Esophagus squamous epithelium (tissue), 5 donors: ENCODE data around the gene TRAPPC1. TPM values are rescaled to one million over a fixed set of nuclear protein-coding genes. Genes with fewer than 3 reads are reported as not detected.

ENCODE experiments used
- DNase-seq: peaks from one replicate; lab custom pipeline; 2025; lab: John Stamatoyannopoulos, UW
- H3K27ac ChIP-seq, 4 donors: fragments of 200-600 bp; sonication (generic); one replicate each; pipeline ENCODE4 v1.5.1; 2016 to 2019; ENCODE audit warnings: mild to moderate bottlenecking in 1 of 4
- H3K27me3 ChIP-seq, 4 donors: fragments of 200-600 bp; sonication (generic); 1 replicate in 3 of 4; 2 replicates in 1 of 4; pipeline versions ENCODE4 v1.5.1 to v1.6.0; 2017 to 2021; ENCODE audit warnings: antibody characterized with exemption in 1 of 4
- H3K36me3 ChIP-seq, 3 donors: fragments of 200-600 bp; sonication (generic); one replicate each; pipeline ENCODE4 v1.5.1; 2016 to 2019
- H3K4me1 ChIP-seq, 3 donors: fragments of 200-600 bp; sonication (generic); one replicate each; pipeline ENCODE4 v1.5.1; 2017 to 2019
- H3K4me3 ChIP-seq, 4 donors: fragments of 200-600 bp; sonication (generic); 1 replicate in 3 of 4; 2 replicates in 1 of 4; pipeline ENCODE4 v1.5.1; 2016 to 2019; ENCODE audit warnings: mild to moderate bottlenecking in 2 of 4, moderate library complexity in 1 of 4
- H3K9me3 ChIP-seq, 3 donors: fragments of 200-600 bp; sonication (generic); one replicate each; pipeline ENCODE4 v1.5.1; 2016 to 2019
- POLR2A ChIP-seq, 4 donors: fragments of 450-650 bp; IDR thresholded peaks; one replicate each; pipeline ENCODE4 v1.6.1; 2017; ENCODE audit warnings: antibody characterized with exemption in 4 of 4, mild to moderate bottlenecking in 4 of 4, moderate library complexity in 3 of 4
- WGBS, 2 donors: methylation state at CpG; one replicate each; pipeline ENCODE4 v1.1.5; 2018; 5-methylcytosine and 5-hydroxymethylcytosine counted together
- intact Hi-C: fragments of 100-400 bp; cut with DNase I; formaldehyde crosslinking; loops from one replicate; pipeline ENCODE4 v1.15.0; 2022
- total RNA-seq, 4 donors: library from RNA; depleted of rRNA; stranded (reverse); fragments of >200 nt; gene quantifications; one replicate each; pipeline ENCODE4 v1.1.0, GENCODE V29; 2016
- TF ChIP-seq, protein P1 (sequence below), 6 experiments: fragments of 450-650 bp in 4 of 6; fragments of 200-600 bp in 2 of 6; sonication (generic) in 2 of 6; IDR thresholded peaks; one replicate each; pipeline ENCODE4 v1.5.1; 2016 to 2019; ENCODE audit warnings: antibody characterized with exemption in 6 of 6, mild to moderate bottlenecking in 4 of 6, moderate library complexity in 4 of 6
- donor health status: DM: yes; HTN: yes; CAD: no.

Gene TRAPPC1
- 10 to 100 TPM; 31.3 to 71.1 (median 40.3) TPM for total RNA-seq

- TF ChIP-seq POLR2A (IDR thresholded peaks at IDR 0.05): peak in 3 of 4 donors; percentile 30 to 86 (median 33)
- TF ChIP-seq, protein P1, sequence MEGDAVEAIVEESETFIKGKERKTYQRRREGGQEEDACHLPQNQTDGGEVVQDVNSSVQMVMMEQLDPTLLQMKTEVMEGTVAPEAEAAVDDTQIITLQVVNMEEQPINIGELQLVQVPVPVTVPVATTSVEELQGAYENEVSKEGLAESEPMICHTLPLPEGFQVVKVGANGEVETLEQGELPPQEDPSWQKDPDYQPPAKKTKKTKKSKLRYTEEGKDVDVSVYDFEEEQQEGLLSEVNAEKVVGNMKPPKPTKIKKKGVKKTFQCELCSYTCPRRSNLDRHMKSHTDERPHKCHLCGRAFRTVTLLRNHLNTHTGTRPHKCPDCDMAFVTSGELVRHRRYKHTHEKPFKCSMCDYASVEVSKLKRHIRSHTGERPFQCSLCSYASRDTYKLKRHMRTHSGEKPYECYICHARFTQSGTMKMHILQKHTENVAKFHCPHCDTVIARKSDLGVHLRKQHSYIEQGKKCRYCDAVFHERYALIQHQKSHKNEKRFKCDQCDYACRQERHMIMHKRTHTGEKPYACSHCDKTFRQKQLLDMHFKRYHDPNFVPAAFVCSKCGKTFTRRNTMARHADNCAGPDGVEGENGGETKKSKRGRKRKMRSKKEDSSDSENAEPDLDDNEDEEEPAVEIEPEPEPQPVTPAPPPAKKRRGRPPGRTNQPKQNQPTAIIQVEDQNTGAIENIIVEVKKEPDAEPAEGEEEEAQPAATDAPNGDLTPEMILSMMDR (IDR thresholded peaks at IDR 0.05): peak in 1 of 6 experiments; percentile 18
- peaks cover 0 to 4% (median 0%) of the 10 kb centered on the region in 4 donors for H3K27me3 ChIP-seq
- H3K27ac ChIP-seq: peak within 1 kb of the TSS; percentile 86 to 94 (median 90)
- peaks cover 19 to 53% (median 28%) of the 10 kb centered on the region in 3 donors for H3K4me1 ChIP-seq
- no peaks in the 10 kb centered on the region for H3K9me3 ChIP-seq
- WGBS, 2 donors: 0 to 2% methylated on average over 9 to 21 of the region's 55 CpGs
- DNase-seq: peak; percentile 98
- intact Hi-C loops: no loop called here
- H3K36me3 ChIP-seq: peaks cover 0 to 32% (median 0%) of the 10 kb centered on the region in 3 donors
- H3K4me3 ChIP-seq: peak within 1 kb of the TSS; percentile 68 to 87 (median 82)
Observed at GRCh38 chr17:7931709-7932482, at the start of gene TRAPPC1, which contains the start of gene CNTROB. TSS of gene TRAPPC1 (minus strand) at chr17:7931946. CDS start at chr17:7931829, 117 bp downstream. TSS of gene CNTROB (plus strand) at chr17:7932206. CDS start at chr17:7933080, 874 bp downstream.

GRCh38 chr17:7977805-7978204 lies 46.1 kb upstream of the TRAPPC1 start:
- peaks cover 0 to 18% (median 17%) of the 10 kb centered on the region in 3 donors for H3K9me3 ChIP-seq
- 69 to 78% methylated on average over 5 of the region's 5 CpGs for WGBS, 2 donors
- intact Hi-C loops: no loop called here
- no peak overlapping the region for H3K27ac ChIP-seq
- H3K4me3 ChIP-seq: no peak overlapping the region
- no peak for DNase-seq
- H3K27me3 ChIP-seq: peaks cover 0 to 29% (median 0%) of the 10 kb centered on the region in 4 donors
- TF ChIP-seq, protein P1 (IDR thresholded peaks at IDR 0.05): no peak
- TF ChIP-seq POLR2A (IDR thresholded peaks at IDR 0.05): no peak
- no peaks in the 10 kb centered on the region for H3K36me3 ChIP-seq
- no peaks in the 10 kb centered on the region for H3K4me1 ChIP-seq

DNA sequence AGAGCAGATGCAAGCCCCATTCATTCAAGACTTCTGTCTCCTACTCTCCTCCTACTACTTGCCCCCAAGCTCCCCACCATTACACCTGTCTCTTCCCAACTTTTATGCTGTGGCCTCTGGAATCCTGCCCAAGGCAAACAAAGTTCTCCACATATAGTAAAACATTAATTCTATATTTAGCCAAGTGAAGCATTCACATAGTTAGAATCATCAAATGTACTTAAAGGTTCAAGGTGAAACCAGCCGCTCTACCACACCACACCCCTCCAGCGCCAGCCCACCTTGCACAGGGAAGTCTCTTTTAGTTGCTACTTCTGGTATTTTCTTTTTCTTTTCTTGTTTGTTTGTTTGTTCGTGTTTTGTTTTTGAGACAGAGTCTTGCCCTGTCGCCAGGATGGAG lies 45.3 kb upstream of the TRAPPC1 start:
- no peak for TF ChIP-seq POLR2A (IDR thresholded peaks at IDR 0.05)
- TF ChIP-seq, protein P1 (IDR thresholded peaks at IDR 0.05): no peak
- 85 to 91% methylated on average over 4 of the region's 4 CpGs for WGBS, 2 donors

GRCh38 chr17:7974638-7975131 lies 42.9 kb upstream of the TRAPPC1 start:
- DNase-seq: no peak
- peaks cover 0 to 19% (median 0%) of the 10 kb centered on the region in 3 donors for H3K4me1 ChIP-seq
- intact Hi-C loops: no loop called here
- TF ChIP-seq, protein P1 (IDR thresholded peaks at IDR 0.05): no peak
- TF ChIP-seq POLR2A (IDR thresholded peaks at IDR 0.05): no peak
- no peak overlapping the region for H3K27ac ChIP-seq
- peaks cover 0 to 18% (median 17%) of the 10 kb centered on the region in 3 donors for H3K9me3 ChIP-seq
- H3K4me3 ChIP-seq: no peak overlapping the region
- no peaks in the 10 kb centered on the region for H3K36me3 ChIP-seq
- H3K27me3 ChIP-seq: peaks cover 0 to 11% (median 0%) of the 10 kb centered on the region in 4 donors

More for the DNA sequence above, 45.3 kb upstream of the TRAPPC1 start:
- Histone ChIP-seq H3K4me3 (no peak overlapping the region), H3K9me3 (peaks cover 0 to 18% (median 17%) of the 10 kb centered on the region in 3 donors), H3K36me3 (no peaks in the 10 kb centered on the region), H3K27ac (no peak overlapping the region), H3K27me3 (peaks cover 0 to 23% (median 0%) of the 10 kb centered on the region in 4 donors), H3K4me1 (peaks cover 0 to 4% (median 0%) of the 10 kb centered on the region in 3 donors)
- intact Hi-C loops: no loop called here
- no peak for DNase-seq
